ENCODE data around the gene RPIA.
A peak's percentile ranks its signal among the peaks of the same experiment; 100 is the strongest.
"Not testable (repeated sequence)": the region's sequence is repeated elsewhere in the genome, so short reads cannot be mapped to it uniquely, and the experiment has no call there.

RPIA gene

DNA sequence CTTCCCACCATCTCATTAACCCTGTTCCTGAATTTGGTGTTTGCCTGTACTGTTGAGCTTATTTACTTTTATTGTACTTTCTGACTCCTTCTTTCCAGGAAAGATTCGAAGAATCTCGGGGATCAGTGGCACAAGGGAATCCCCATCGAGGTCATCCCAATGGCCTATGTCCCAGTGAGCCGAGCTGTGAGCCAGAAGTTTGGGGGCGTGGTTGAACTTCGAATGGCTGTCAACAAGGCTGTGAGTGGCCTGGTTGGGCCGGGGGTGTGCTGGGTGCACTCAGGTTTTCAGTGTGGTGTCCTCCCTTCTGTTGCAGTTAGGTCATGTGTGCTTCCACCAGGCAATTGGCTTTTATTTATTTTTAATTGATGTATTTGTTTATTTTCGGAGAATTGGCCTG is 45.0 kb downstream of the RPIA start:
- no peak for DNase-seq

DNA sequence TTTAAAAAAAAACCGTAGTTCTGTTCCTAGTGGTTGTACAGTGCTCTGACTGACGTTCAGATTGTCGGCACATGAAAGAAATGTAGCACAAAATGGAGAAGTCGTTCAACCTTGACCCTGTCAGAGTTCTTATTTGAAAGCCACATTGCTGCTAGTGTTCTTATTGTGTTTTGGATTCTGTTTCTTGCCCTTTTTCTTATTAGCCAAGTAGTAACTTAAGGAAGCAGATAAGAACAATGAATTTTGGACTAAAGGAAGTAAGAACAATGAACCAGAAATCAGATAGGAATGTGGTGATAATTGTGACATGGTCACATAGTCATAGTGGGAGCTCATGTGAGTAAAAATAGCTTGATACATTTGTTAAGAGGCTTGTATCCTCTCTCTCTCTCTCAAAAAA is 45.9 kb downstream of the RPIA start:
- no peak for DNase-seq

DNA sequence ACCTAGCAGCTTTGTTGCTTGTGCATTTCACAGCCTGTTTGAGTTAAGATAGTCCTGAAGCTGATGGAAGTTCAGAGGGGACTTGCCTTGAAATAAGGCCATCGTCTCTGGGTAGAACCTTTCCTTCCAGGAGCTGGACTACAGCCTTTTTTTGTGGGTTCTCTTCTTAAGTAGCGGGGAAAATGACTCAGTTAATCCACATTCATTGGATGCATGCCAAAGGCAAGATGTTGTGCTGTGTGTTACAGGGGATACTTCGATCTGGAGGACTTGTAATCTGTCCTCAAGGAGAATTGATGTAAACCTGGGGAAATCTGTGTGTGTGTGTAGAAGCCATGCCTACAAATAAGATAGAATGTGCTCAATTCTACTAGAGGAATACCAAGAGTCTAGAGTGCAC is 46.8 kb downstream of the RPIA start:
- DNase-seq: no peak

DNA sequence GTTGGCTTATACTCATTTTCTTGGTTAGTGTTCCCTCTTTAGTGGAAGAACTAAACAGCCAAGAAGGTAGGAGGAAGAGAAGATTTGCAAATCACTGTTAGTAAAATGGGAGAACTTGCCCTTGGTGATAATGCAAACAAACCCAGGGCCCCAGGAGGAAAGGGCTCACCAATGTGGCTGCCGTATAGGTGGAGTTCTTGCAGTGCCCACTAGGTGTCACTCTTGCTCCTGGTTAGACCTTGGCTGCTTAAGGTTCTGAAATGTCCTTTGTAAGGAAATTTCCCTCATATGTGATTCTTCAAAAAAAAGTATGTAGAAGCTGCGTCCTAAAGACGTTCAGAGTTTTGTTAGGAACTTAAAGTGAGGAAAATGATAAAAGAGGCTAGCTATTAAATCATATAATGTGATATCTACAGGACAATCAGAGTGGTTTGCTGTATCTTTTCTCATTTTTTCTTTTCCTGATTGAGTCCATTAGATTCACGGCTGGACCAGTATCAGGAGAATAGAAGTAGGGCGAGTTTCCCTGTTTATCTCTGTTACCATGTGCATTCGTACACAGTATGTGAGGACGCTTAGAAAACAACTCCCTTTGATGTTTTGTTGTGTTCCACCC is 48.6 kb downstream of the RPIA start:
- peak; percentile 68 for DNase-seq

DNA sequence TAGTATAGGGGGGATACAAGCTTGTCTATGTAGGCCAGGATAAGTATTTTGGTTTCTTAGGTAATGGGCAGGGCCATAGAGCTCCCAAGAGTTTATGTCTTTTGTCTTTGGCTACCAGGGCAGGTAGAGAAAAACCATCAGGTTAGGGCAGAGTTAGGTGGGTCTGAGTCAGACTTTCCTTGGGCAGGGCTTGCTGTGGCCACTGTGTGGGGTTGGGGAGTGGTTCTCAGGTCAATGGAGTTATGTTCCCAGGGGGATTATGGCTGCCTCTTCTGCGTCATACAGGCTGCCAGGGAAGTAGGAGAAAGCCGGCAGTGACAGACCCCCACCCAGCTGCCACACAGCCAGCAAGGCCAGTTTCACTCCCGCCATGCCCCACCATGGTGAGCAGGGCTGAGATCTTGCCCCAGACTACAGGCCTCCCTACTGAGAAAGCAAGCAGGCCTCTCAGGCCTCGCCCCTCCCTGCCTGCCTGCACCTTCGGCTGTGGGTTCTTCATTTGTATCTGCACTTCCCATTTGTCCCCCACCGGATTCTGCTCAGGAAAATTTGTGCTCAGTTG is 55.5 kb downstream of the RPIA start:
- no peak for DNase-seq

DNA sequence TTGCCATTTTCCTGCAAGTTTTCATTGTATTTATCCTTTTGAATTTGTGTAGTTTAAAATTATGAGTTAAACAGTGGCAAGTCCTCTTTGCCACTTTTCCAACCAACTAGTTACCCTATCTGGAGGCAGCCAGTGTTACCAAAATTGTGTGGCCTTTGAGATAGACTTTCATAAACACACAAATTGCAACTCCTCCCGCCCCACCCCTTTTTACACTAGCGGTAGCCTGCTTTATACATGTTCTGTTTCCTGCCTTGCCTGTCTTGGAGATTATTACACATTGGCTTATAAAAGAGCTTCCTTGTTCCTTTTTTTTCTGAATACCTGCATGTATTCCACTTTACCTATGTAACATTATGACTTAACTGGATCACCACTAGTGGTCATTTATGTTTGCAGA is 56.5 kb downstream of the RPIA start:
- no peak for DNase-seq

DNA sequence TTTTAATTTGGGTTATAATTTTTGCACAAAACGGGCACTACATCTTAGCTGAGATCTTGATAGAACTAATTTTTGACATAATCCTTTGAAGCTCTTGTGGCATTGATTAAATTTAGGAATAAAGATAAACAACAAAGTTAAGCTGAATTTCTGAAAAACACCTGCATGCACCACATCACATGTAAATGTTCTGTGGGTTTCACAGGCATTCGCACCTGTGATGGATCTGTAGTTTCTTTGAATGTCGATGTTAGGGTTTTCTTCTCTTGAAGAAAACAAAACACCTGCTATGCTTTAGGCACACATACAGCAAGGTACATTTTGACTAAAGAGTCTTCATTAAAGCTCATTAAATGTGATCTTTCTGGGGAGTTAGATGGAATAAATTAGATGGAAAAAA is 60.3 kb downstream of the RPIA start:
- no peak for DNase-seq

DNA sequence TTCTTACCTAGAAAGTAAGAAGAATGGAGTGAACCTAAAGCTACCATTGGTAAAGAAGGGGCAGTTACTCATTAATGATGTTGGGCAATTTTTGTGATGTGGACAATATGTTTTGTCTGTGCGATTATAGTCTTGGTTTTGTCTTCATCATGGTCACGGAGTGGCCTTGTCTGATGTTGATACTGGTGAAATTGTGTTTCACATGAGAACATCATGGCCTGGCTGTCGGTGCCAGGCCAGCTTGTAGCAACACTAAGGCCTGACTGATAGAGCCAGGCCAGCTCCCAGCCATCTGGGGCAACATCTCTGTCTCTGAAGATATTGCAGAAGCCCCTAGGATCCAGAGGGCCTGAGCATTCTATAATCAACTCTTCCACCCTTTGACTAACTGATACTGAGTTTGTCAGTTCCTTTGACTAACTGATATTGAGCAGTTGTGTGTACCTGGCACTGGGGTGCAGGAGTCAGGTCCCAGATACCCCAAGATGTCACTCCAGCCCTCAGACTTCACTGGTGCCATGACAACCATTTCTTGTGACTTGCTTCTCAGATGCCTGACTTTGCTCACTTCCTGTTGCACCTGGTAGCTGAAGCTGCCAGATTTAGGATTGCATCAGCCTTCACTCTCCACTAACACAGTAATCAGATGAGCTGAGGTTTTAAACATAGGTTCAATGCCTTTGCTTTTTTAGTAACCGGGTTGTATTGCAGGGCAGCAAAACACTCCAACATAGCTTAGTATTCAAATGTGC is 62.5 kb downstream of the RPIA start:
- no peak for DNase-seq

DNA sequence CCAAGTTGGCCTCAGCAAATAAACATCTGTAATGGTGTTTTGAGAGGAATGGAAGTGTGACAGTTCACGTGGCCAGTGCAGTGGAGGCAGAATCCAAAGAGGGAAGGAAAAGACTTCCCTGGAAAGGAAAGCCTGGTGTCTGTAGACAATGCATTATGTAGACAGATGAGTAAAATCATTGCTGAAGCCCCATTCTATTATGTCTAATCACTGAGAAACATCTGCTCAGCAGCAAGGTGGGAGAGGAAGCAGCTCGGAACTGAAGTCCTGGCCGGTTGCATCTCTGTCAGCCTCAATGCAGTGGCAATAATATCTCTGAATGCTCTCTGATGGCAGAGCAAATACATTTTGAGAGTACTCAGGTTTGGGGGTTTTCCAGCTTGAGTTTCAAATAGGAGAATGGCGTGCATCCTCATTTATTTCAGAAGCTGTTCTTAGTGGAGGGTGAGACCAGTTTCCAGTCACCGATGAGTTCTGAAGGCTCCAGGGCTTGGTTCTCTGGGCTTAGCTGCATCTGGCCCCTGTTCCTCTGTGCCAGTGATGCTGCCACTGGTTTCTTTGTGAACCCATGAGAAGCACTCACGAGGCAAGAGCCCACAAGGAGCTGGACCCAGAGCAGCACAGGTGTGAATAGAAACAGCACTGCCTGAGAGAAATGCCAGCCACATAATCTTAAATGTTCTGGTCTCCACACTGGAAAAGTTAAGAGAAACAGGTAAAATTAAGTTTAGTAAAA is 63.3 kb downstream of the RPIA start:
- DNase-seq: no peak

DNA sequence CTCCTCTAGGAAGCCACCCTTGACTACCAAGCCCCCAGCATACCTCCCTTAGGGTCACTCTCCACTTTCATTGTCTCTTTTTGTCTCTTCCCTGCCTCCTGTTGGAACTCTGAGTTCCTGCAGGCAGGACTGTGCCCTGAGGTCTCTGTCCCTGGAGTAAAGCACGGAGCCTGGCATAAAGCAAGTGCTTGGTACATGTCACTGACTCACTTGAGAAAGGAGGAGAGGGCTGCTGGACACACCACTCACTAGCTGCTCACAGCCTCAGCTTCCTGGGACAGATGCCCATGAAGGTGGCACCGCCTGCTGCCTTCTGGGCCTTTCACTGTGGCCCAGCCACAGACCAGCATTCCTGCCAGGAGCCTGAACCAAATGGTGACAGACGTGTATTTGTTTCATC is 64.4 kb downstream of the RPIA start:
- DNase-seq: no peak

DNA sequence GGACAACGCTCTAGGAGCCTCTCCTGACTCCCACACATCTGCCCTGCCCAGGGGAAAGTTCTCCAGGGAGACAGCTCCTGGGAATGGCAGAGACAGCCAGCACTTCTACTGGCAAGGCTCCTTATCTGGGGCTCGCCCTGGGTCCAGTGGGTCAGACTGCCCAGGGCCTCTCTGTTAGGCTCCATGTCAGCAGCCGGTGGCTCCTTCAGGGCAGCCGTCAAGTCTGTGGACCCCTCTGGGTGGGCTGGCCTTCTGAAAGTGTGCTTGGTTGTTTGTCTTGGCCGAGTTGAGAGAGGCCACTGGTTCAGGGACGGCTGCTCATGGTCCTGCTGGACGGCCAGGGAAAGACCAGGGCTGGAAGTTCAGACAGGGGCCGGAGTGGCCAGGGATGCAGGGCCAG is 65.6 kb downstream of the RPIA start:
- DNase-seq: no peak

DNA sequence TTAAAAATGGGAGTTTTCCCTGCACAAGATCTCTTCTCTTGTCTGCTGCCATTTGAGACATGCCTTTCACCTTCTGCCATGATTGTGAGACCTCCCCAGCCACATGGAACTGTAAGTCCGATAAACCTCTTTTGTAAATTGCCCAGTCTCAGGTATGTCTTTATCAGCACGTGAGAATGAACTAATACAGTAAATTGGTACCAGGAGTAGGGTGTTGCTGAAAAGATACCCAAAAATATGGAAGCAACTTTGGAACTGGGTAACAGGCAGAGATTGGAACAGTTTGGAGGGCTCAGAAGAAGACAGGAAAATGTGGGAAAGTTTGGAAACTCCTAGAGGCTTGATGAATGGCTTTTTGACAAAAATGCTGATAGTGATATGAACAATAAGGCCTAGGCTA is 67.2 kb downstream of the RPIA start:
- DNase-seq: not testable (repeated sequence)

DNA sequence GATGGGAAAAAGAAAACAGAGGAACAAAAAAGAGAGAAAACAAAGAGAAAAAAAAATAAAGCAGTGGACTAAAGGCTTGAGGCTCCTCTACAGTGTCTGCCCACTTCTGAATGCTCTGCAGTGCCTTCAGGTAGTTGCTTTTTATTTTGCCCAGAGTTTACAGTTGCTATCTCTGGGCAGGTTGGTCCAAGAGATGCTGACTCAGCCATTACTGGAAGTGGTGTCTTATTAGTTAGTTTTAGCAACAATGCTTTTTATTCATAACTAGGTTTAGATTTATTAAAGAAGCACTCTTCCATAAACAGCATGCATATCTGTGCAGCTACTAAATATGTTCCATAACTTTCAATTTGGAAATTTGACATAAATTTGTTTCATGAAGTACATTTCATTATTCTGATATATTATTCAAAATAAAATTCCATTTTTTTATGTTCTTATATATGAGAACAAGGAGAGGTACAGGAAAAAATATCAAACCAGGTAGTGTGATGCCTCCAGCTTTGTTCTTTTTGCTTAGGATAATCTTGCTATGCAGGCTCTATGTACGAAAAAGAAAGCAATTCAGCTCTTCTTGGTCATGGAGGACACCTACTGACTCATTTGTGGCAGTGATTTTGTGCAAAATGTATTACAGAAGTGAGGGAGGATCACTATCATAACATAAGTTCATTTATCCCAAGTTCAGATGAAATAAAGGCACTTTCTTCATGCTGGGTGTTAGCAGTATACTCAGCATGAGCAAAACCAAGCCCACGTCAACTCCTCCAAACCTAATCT is 69.5 kb downstream of the RPIA start:
- no peak for DNase-seq

DNA sequence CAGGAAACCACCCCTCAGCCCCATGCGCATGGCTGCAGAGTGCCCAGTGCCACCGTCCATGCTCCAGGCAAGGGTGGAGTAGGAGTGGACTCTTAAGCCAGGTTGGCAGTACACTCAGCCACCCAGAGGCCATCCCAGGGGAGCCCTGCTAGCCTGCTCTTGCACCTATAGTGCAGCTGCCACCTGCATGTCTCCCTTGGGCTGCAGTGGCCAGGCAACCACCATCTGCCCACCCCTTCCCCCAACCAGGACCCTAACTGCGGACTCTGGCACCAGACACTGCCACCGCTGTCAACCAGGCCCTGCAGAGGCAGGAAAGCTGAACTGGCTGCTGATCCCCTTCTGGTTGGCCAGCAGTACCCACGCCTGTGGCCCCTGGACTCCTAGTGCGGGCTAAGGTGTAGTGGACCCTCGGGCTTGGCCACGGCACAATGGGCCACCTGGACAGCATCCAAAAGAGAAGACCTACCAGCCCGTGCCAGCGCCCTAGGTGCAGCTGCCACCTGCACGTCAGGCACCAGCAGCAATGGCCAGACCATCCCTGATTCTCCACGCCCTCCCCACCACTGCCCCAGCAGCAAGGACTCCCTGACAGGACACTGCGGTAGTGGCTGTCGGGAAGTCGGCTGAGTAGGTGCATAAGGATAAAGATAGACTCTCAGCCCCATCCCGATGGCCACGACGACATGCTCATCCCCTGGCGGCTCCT is 72.8 kb downstream of the RPIA start:
- no peak for DNase-seq

DNA sequence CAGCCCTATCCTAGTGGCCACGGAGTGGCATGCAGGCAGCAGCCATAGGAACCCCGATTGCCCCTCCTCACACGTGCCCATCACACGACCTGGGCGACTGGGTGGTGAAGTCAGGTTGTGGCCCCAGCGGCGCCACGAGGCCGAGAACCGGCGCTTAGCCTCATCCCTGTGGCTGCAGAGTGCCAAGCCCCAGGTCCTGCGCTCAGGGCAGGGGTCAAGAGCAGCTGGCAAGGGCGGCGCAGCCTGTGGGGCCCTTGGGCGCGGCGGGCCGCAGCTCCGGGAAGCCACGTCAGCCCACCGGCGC is 73.3 kb downstream of the RPIA start:
- no peak for DNase-seq

DNA sequence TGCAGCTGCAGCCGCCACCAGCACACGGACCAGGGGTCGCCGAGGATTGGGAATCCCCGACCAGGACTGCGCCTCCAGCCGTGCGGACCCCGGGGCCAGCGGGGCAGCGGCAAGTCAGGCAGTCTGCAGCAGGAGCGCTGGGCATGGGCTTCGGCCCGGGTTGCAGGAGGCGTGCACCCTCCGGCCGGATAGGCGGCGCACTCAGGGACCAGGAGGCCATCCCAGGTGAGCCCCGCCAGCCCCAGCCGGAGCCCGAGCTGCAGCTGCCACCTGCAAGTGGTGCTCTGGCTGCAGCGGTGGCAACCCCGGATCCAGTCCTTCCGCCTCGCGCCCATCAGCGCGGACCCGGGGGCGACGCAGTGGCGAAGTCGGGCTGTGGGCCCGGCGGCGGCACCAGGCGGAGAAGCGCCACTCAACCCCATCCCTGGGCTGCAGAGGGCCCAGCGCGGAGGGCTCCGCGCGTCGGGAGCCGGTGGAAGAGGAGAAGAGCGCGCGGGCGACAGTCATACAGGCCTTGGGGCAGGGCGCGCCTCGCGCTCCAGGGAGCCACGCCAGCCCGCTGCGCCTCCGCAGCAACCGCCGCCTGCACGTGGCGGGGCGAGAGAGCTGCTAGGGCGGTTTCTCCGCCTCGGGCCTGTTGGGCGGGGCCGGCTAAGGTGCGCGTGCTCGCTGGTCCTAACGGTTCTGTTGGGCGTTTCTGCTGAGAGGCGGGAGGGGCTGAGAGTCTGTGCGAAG is 73.8 kb downstream of the RPIA start:
- DNase-seq: no peak

DNA sequence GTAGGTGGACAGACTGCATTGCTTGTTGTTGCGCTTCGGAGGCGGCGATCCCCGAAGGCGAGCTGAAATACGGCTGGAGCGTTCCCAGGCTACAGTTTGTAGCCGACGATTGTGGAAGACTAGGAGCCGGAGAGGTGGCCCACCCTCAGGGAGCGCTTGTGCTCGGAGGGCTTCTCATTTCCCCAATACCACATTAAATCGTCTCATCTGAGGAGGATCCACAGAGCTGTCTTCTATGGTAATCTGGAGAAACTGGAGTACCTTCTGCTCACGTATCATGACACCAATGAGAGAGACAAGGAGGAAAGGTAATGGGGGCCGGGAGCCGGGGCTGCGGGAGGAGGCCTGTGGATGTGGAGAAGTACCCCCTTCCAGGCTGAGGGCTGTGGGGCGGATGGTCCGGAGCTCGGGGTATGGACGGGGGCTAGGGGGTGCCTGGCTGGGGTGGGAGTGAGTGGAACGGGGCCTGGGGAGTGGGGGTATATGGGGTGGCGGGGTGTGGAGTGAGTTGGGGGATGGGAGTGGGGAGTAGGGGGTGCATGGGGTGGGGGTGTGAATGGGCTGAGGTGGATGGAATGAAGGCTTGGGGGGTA is 74.5 kb downstream of the RPIA start:
- DNase-seq: not testable (repeated sequence)

DNA sequence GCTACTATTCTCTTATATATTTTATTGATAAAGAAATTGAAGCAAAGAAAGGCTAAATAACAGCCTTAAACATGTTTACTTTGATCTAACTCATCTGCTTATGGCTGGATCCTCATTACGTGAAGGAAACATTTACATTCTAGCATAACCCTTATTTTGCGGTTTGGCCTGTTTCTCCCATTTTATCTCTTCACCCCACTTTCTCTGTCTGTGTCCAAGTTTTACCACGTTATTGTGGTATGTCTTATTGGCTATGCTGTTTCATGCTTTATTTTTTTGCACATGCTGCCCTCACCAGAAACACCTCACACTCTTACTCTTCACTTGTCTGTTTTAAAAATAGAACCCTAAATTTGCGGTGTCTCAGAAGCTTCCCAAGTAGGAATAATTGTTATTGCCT is 78.5 kb downstream of the RPIA start:
- no peak for DNase-seq

DNA sequence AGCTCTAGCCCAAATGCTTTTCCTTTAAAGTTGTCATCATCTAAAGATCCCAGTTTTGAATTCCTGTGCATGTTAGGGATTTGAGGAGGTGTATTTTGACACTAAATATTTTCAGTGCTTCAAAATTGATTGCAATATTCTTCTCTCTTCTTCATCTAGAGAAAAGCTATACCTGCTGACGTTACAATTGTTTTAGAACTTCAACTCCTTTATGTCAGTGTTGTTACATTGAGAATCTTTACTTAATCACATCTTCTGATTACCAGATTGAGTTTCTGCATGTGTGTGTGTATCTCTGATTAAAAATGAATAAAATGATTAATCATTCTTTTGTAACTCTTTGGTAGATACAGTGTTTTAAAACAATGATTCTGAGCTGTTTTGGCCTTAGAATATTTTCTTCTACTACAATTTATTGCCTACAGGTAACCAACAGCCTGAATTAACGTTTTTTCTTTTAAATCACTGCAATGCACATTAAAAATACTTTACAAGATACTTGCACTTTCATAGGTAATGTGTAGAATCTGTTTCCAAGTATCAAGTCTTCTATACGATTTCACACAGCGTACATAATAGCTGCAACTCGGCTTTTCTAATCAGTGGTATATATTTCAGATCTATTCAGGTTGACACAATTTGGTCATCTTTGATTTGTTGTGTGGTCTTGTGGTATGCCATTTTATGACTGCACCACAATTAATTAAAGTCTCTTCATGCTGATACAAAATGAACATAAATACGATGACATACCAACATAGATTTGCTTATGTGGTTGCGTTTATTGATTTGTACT is 82.0 kb downstream of the RPIA start:
- DNase-seq: not testable (repeated sequence)

DNA sequence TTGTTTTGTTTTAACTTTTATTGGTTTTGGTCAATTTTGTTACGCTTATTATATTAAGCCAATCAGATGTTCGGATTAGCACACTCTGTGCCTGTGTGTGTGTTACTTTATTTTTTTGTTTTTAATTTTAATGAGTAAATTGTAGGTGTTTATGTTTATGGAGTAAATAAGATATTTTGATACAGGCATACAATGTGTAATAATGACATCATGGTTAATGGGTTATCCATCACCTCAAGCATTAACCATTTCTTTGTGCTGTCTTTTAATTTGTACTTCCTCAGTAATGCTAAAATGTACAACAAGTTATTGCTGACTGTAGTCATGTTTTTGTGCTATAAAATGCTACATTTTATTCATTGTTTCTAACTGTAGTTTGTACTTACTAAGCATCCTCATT is 97.7 kb downstream of the RPIA start:
- DNase-seq: not testable (repeated sequence)

DNA sequence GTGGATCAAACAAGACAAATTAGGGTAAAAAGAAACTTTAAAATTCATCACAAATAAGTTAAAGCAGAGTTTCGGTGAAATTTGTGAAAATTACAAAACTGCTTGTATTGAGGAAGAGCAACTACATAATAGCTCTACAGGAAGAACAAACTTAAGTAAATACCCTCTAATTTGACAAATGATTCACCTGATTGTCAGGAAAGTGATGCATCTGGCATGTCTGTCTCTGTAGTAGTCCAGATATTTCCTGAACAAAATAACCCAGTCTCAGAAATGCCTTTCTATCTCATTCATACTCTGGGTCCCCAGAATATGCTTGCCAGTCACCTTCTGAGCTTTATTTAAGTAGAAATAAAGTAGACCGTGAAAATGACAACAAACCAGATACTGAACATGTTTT is 104.5 kb downstream of the RPIA start:
- DNase-seq: not testable (repeated sequence)

Data from suppressor macrophage treated with lipopolysaccharide for 4 hours (primary cell).